HepG2 (cell line): ENCODE data around the gene RBM26.

Experiments used
- MAZ ChIP-seq, 2 experiments: sonication (generic) in 1 of 2; formaldehyde crosslinking in 1 of 2; IDR thresholded peaks; 2 replicates each; pipeline versions ENCODE4 v1.5.0 to v1.6.1; 2012 to 2020; ENCODE audit warnings: low read depth in 2 of 2, mild to moderate bottlenecking in 2 of 2, borderline replicate concordance in 1 of 2, improper control_type of control experiment in 1 of 2, low read length in 1 of 2, missing genetic modification reagents in 1 of 2, moderate library complexity in 1 of 2
- MTA1 ChIP-seq: sonication (generic); formaldehyde crosslinking; IDR thresholded peaks from 2 replicates; pipeline ENCODE4 v1.4.0; 2020; ENCODE audit warnings: missing genetic modification reagents, mild to moderate bottlenecking, borderline replicate concordance
- NCOA1 ChIP-seq: sonication (generic); formaldehyde crosslinking; IDR thresholded peaks from 2 replicates; pipeline ENCODE4 v1.9.0; 2021; ENCODE audit warnings: missing genetic modification reagents
- NR1H2 ChIP-seq: sonication (generic); formaldehyde crosslinking; IDR thresholded peaks from 2 replicates; pipeline ENCODE4 v1.8.1; 2022; ENCODE audit warnings: low read depth, missing genetic modification reagents, borderline replicate concordance
- POLR2A ChIP-seq, 2 experiments: IDR thresholded peaks; 2 replicates each; pipeline ENCODE4 v1.6.1; 2011; ENCODE audit warnings: low read depth in 2 of 2, low read length in 2 of 2, mild to moderate bottlenecking in 1 of 2, moderate library complexity in 1 of 2; ENCODE audit not compliant: insufficient read depth in 1 of 2
- ZHX1 ChIP-seq: sonication (generic); formaldehyde crosslinking; IDR thresholded peaks from 2 replicates; pipeline ENCODE4 v1.8.1; 2022; ENCODE audit warnings: low read depth, mild to moderate bottlenecking, missing genetic modification reagents
- ZNF644 ChIP-seq: IDR thresholded peaks from 2 replicates; pipeline ENCODE4 v1.6.1; 2016; ENCODE audit warnings: low read depth
- TF ChIP-seq, protein P1 (sequence below): sonication (generic); formaldehyde crosslinking; IDR thresholded peaks from 2 replicates; pipeline ENCODE4 v1.5.0; 2020; ENCODE audit warnings: missing genetic modification reagents

- TF ChIP-seq, protein P1, sequence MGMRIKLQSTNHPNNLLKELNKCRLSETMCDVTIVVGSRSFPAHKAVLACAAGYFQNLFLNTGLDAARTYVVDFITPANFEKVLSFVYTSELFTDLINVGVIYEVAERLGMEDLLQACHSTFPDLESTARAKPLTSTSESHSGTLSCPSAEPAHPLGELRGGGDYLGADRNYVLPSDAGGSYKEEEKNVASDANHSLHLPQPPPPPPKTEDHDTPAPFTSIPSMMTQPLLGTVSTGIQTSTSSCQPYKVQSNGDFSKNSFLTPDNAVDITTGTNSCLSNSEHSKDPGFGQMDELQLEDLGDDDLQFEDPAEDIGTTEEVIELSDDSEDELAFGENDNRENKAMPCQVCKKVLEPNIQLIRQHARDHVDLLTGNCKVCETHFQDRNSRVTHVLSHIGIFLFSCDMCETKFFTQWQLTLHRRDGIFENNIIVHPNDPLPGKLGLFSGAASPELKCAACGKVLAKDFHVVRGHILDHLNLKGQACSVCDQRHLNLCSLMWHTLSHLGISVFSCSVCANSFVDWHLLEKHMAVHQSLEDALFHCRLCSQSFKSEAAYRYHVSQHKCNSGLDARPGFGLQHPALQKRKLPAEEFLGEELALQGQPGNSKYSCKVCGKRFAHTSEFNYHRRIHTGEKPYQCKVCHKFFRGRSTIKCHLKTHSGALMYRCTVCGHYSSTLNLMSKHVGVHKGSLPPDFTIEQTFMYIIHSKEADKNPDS (CRISPR knock-in tag) = no peak
- no peak for TF ChIP-seq NCOA1 (CRISPR knock-in tag)
- no peak for TF ChIP-seq ZNF644 (CRISPR knock-in tag)
- no peak for TF ChIP-seq NR1H2 (CRISPR knock-in tag)
- TF ChIP-seq MAZ (IDR thresholded peaks at IDR 0.05; ENCODE audit: borderline replicate concordance, low read depth, low read length) = no peak
- TF ChIP-seq MAZ (CRISPR knock-in tag; IDR thresholded peaks at IDR 0.05; ENCODE audit: low read depth) = no peak
- no peak for TF ChIP-seq ZHX1 (CRISPR knock-in tag)
- no peak for TF ChIP-seq MTA1 (CRISPR knock-in tag)
- TF ChIP-seq POLR2A (IDR thresholded peaks at IDR 0.05; ENCODE audit: insufficient read depth in 1 of 2, low read depth in 2 of 2, low read length in 2 of 2) = no peak
Observed at GRCh38 chr13:79423340-79423739, 17.3 kb upstream of the RBM26 start.
